Progenitor cell of endocrine pancreas (in vitro differentiated cells): ENCODE data around the gene SLC39A7. TPM values are rescaled to one million over a fixed set of nuclear protein-coding genes. Genes with fewer than 3 reads are reported as not detected.

Experiments used
- DNase-seq: peaks from one replicate; pipeline ENCODE4 v3.0.0; 2021; ENCODE audit warnings: low spot score; ENCODE audit not compliant: unreplicated experiment
- H3K27ac Mint-ChIP-seq: 2 replicates; pipeline ENCODE4 v1.8.0; 2021; ENCODE audit warnings: mild to moderate bottlenecking, moderate library complexity, mixed read lengths
- H3K27me3 Mint-ChIP-seq: 2 replicates; pipeline ENCODE4 v1.8.0; 2021; ENCODE audit warnings: mixed read lengths
- H3K36me3 Mint-ChIP-seq: 2 replicates; pipeline ENCODE4 v1.8.0; 2022; ENCODE audit warnings: mixed read lengths; ENCODE audit not compliant: insufficient read depth
- H3K4me1 Mint-ChIP-seq: 2 replicates; pipeline ENCODE4 v1.8.0; 2021; ENCODE audit warnings: low read depth, mixed read lengths
- H3K4me3 Mint-ChIP-seq: 2 replicates; pipeline ENCODE4 v1.8.0; 2021; ENCODE audit warnings: low read depth, mild to moderate bottlenecking, moderate library complexity, mixed read lengths
- H3K9me3 Mint-ChIP-seq: 2 replicates; pipeline ENCODE4 v1.8.0; 2021; ENCODE audit warnings: low read depth, mixed read lengths
- total RNA-seq: library from RNA; stranded (reverse); gene quantifications from 2 replicates; pipeline ENCODE4 v1.2.1, GENCODE V29; 2021
- TF ChIP-seq, protein P1 (sequence below): fragments of 200-600 bp; sonication (generic); IDR thresholded peaks from one replicate; pipeline ENCODE4 v1.5.0; 2021; ENCODE audit warnings: antibody characterized with exemption, mild to moderate bottlenecking; ENCODE audit not compliant: unreplicated experiment

SLC39A7 gene
- total RNA-seq, 1 donor from 2014 or later = 109 TPM

DNA sequence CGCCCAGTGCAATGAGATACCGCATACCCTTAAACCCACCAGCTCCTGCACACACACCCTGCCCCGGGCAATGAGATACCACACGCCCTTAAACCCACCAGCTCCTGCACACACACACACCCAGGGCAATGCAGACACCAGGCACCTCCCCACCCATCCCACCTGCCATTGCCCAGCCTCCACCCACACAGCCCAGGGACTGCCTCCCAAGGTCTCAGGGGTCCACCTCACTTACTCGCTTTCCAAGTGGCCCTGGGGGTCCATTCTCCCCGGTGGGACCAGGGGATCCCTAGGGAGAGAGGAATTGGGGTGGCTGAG is 32.4 kb upstream of the SLC39A7 start:
- DNase-seq = no peak
- peaks cover 1% of the 10 kb centered on the region for H3K4me1 Mint-ChIP-seq
- TF ChIP-seq, protein P1, sequence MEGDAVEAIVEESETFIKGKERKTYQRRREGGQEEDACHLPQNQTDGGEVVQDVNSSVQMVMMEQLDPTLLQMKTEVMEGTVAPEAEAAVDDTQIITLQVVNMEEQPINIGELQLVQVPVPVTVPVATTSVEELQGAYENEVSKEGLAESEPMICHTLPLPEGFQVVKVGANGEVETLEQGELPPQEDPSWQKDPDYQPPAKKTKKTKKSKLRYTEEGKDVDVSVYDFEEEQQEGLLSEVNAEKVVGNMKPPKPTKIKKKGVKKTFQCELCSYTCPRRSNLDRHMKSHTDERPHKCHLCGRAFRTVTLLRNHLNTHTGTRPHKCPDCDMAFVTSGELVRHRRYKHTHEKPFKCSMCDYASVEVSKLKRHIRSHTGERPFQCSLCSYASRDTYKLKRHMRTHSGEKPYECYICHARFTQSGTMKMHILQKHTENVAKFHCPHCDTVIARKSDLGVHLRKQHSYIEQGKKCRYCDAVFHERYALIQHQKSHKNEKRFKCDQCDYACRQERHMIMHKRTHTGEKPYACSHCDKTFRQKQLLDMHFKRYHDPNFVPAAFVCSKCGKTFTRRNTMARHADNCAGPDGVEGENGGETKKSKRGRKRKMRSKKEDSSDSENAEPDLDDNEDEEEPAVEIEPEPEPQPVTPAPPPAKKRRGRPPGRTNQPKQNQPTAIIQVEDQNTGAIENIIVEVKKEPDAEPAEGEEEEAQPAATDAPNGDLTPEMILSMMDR = no peak
- H3K4me3 Mint-ChIP-seq = no peak overlapping the region
- no peaks in the 10 kb centered on the region for H3K36me3 Mint-ChIP-seq
- H3K9me3 Mint-ChIP-seq = no peaks in the 10 kb centered on the region
- H3K27ac Mint-ChIP-seq = no peak overlapping the region
- peaks cover 20% of the 10 kb centered on the region for H3K27me3 Mint-ChIP-seq

DNA sequence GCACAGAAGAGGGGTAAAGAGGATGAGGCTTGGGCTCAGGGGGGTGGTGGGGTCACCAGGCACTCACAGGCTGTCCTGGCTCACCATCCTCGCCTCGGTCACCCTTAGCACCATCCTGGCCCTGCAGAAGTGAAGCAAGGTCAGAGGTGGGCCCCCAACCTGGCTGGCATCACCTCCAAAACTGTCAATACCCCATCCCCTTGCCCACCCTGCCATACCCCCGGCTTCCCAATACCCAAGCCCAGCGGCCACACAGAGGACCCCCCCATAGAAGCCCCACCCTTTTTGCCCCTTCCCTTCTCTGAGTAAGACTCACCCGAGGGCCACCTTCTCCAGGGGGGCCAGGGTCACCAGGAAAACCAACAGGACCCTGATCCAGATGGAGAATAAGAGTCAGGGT is 32.0 kb upstream of the SLC39A7 start:
- TF ChIP-seq, protein P1 = no peak
- H3K27ac Mint-ChIP-seq = no peak overlapping the region
- H3K4me3 Mint-ChIP-seq = no peak overlapping the region
- H3K9me3 Mint-ChIP-seq = no peaks in the 10 kb centered on the region
- H3K27me3 Mint-ChIP-seq = peaks cover 18% of the 10 kb centered on the region
- no peaks in the 10 kb centered on the region for H3K36me3 Mint-ChIP-seq
- H3K4me1 Mint-ChIP-seq = peaks cover 1% of the 10 kb centered on the region
- no peak for DNase-seq

DNA sequence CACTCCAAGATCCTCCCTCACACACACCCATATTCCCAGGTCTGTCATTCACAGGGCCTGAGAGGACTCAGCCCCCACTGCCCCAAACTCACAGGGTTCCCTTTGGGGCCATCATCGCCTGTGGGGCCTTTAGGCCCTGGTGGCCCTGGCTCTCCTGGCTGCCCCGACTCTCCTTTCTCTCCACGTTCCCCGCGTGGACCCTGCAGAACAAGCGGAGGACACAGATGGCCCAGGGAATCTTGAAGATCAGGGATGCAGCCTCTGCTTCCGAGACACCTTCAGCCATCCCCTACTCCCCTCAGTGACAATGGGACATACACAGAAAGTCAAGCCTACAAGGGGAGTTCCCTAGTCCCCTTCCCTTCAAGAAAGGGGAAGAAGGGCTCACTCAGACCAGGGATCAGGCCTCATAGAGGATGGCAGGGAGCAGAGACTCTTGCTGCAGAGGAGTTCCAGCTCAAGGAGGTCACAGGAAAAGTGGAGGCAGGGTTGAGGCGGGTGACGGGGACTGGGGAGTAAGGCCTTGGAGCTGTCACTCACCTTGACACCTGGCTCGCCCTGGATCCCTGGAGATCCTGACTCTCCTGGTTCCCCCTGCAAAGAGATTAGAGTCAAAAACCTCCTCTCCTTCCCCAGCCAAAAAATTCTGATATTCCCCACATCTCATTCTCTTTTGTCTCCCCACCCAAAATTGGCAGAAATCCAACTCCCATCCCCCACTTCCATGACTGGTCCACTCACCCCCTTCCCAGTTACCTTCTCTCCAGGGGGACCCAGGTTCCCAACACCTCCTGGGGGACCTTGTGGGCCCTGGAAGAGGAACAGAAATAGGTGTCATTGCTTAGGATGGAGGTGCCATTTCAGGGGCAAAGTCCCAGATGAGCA is 31.1 kb upstream of the SLC39A7 start:
- Mint-ChIP-seq H3K36me3 (no peaks in the 10 kb centered on the region), H3K4me3 (no peak overlapping the region), H3K27ac (no peak overlapping the region), H3K9me3 (no peaks in the 10 kb centered on the region), H3K27me3 (peaks cover 9% of the 10 kb centered on the region), H3K4me1 (peaks cover 1% of the 10 kb centered on the region)
- no peak for DNase-seq
- TF ChIP-seq, protein P1 = no peak

DNA sequence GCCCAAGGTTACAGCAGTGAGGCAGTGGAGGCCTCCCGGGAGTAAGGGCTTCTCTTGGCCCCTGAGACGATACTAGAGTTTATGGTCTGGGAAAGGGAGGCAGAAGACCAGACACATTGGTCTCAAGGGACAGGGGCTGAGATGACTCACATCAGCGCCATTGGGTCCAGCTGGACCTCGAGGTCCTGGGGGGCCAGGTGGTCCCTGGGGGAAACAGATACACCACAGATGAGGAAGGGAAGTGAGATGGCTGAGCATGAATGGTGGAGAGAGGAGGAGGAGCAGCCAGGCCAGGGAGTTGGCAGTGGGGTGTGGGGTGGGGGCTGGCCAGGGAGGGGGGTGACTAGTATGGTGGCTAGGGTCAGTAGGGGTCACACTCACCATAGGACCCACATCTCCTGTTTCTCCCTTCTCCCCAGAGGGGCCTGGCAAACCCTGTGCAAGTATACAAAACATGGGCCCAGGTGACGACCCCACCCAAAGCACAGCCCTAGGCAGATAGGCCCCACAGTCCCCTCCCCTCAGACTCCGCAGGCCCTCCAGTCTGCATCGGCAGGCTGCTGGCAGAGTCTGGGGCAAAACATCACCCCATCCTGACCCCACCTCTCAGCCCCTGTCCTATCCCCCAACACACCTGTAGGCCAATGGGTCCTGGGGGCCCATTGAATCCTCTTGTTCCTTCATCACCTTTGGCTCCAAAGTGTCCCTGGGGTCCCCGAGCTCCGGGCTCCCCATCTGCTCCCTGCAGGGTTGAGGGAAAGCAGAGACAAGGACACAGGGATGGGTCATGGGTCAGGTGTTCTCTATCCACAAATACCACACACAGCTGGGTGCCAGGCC is 30.3 kb upstream of the SLC39A7 start:
- Mint-ChIP-seq H3K4me1 (peaks cover 1% of the 10 kb centered on the region), H3K27ac (no peak overlapping the region), H3K4me3 (no peak overlapping the region), H3K36me3 (no peaks in the 10 kb centered on the region), H3K27me3 (peaks cover 18% of the 10 kb centered on the region), H3K9me3 (no peaks in the 10 kb centered on the region)
- TF ChIP-seq, protein P1 = no peak
- DNase-seq = no peak

DNA sequence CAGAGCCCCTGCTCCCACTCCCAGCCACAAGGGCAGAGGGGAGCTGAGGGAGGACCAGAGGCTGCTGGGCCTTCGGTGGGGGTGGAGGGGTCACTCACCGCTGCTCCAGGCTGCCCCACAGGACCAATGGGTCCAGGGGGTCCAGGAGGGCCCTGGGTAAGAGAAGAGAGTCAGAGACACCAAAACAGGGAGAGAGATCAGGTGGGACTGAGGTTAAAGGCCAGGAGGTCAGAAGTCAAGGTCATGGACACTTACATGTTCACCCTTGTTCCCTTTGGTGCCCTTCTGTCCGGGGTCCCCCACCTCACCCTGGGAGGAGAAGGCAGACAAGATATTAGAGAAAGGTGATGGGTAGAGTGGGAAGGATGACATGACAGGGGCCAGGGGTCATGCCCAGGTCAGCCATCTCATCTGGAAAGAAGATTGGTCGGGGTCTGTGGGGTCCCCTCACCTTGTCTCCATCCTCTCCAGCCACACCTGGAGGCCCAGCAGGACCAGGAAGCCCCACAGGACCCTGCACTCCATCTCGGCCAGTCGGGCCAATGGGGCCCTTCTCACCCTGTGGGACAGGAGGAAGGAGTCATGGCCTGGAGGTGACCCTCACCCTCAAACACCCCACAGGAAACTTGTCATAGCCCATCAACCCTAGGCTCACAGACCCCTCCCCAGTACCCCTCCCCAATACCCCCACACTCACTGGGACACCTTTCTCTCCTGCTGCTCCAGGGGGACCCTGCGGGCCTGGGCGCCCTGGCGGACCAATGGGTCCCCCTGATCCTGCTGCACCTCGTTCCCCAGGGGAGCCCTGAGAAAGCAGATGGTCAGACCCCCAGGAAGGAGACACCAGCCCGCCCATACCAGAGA is 29.4 kb upstream of the SLC39A7 start:
- Mint-ChIP-seq H3K9me3 (no peaks in the 10 kb centered on the region), H3K4me3 (no peak overlapping the region), H3K27me3 (peaks cover 22% of the 10 kb centered on the region), H3K4me1 (peaks cover 1% of the 10 kb centered on the region), H3K27ac (no peak overlapping the region), H3K36me3 (no peaks in the 10 kb centered on the region)
- TF ChIP-seq, protein P1 = no peak
- no peak for DNase-seq
